HL-60 (cell line): ENCODE data around the gene TMEM132D.

Experiments used
- DNase-seq, 2 experiments: peaks; one replicate each; pipeline ENCODE4 v3.0.0-alpha.2; 2010 to 2020; ENCODE audit warnings: low read depth in 1 of 2, low spot score in 1 of 2
- H3K27ac ChIP-seq: fragments of 250-450 bp; sonication (Bioruptor Pico); replicated peaks from 2 replicates; pipeline ENCODE4 v1.5.1; 2020; ENCODE audit warnings: mild to moderate bottlenecking, moderate library complexity
- H3K27me3 ChIP-seq: fragments of 250-450 bp; sonication (Bioruptor Pico); 2 replicates; pipeline ENCODE4 v1.5.1; 2021; ENCODE audit warnings: mild to moderate bottlenecking, moderate library complexity; ENCODE audit not compliant: insufficient read depth, poor library complexity, severe bottlenecking
- H3K4me3 ChIP-seq: replicated peaks from 2 replicates; pipeline ENCODE4 v1.5.1; 2011; ENCODE audit warnings: mild to moderate bottlenecking, control low read depth, low read length; ENCODE audit not compliant: insufficient read depth
- CTCF ChIP-seq: IDR thresholded peaks from one replicate; pipeline ENCODE4 v1.5.1; 2011; ENCODE audit warnings: low read length, control low read depth, inconsistent platforms; ENCODE audit not compliant: insufficient read depth
- GABPA ChIP-seq: IDR thresholded peaks from 2 replicates; pipeline ENCODE4 v1.6.1; 2012; ENCODE audit warnings: low read depth
- POLR2AphosphoS5 ChIP-seq: IDR thresholded peaks from 2 replicates; pipeline ENCODE4 v1.6.1; 2012; ENCODE audit warnings: low read depth
- REST ChIP-seq: IDR thresholded peaks from 2 replicates; pipeline ENCODE4 v1.6.1; 2012; ENCODE audit warnings: low read depth; ENCODE audit not compliant: insufficient replicate concordance
- SPI1 ChIP-seq: IDR thresholded peaks from 2 replicates; pipeline ENCODE4 v1.6.1; 2012; ENCODE audit warnings: low read depth, mild to moderate bottlenecking, borderline replicate concordance

Gene TMEM132D

GRCh38 chr12:129559776-129560175, 344.0 kb downstream of the TMEM132D start:
- no peak for TF ChIP-seq CTCF
- TF ChIP-seq REST: no peak
- no peak for TF ChIP-seq GABPA
- no peak for TF ChIP-seq POLR2AphosphoS5
- no peak for TF ChIP-seq SPI1
- H3K27ac ChIP-seq: no peak overlapping the region
- DNase-seq: no peak
- no peak overlapping the region for H3K4me3 ChIP-seq
- no peaks in the 10 kb centered on the region for H3K27me3 ChIP-seq

- TF ChIP-seq CTCF: no peak
- TF ChIP-seq SPI1: no peak
- no peak for TF ChIP-seq GABPA
- no peak for TF ChIP-seq REST
- no peak for TF ChIP-seq POLR2AphosphoS5
- no peak for DNase-seq
- H3K27me3 ChIP-seq: no peaks in the 10 kb centered on the region
- no peak overlapping the region for H3K27ac ChIP-seq
- no peak overlapping the region for H3K4me3 ChIP-seq
Observed at GRCh38 chr12:129558036-129558435, 345.8 kb downstream of the TMEM132D start.

- no peak for DNase-seq
- Histone ChIP-seq H3K27ac (no peak overlapping the region), H3K4me3 (no peak overlapping the region), H3K27me3 (no peaks in the 10 kb centered on the region)
- TF ChIP-seq POLR2AphosphoS5 (no peak), SPI1 (no peak), GABPA (no peak), REST (no peak), CTCF (no peak)
Observed at GRCh38 chr12:129556082-129556481, 347.7 kb downstream of the TMEM132D start.
